BJ (cell line): ENCODE results near the gene C19orf81. TPM values are rescaled to one million over a fixed set of nuclear protein-coding genes. Genes with fewer than 3 reads are reported as not detected.

Experiments used
- CTCF ChIA-PET: fragments of 350-600 bp; formaldehyde crosslinking; extraction: SDS; loops from one replicate; lab custom pipeline; 2021; ENCODE audit warnings: antibody characterized with exemption, inconsistent platforms; lab: Yijun Ruan, JAX
- POLR2A ChIA-PET: fragments of 300-600 bp; sonication (Branson Sonifier 250); formaldehyde crosslinking; extraction: SDS; loops from one replicate; lab custom pipeline; 2021; ENCODE audit warnings: antibody characterized with exemption; lab: Charles Lee
- DNase-seq: peaks from one replicate; pipeline ENCODE4 v3.0.0-alpha.2; 2011; ENCODE audit warnings: low read depth
- H3K27me3 ChIP-seq: 2 replicates; pipeline ENCODE4 v1.6.0; 2011; ENCODE audit warnings: low read length; ENCODE audit not compliant: control insufficient read depth, insufficient read depth
- H3K36me3 ChIP-seq: 2 replicates; pipeline ENCODE4 v1.5.1; 2011; ENCODE audit warnings: low read length; ENCODE audit not compliant: control insufficient read depth, insufficient read depth
- H3K4me3 ChIP-seq: 2 replicates; pipeline ENCODE4 v1.5.1; 2011; ENCODE audit warnings: low read depth, mild to moderate bottlenecking, control low read depth, low read length
- polyA plus RNA-seq: library from polyadenylated mRNA; depleted of rRNA; stranded (reverse); fragments of >200 nt; gene quantifications from 2 replicates; pipeline ENCODE4 v1.2.3, GENCODE V29; 2011
- TF ChIP-seq, protein P1 (sequence below): IDR thresholded peaks from 2 replicates; pipeline ENCODE4 v1.5.1; 2011; ENCODE audit warnings: low read depth, mild to moderate bottlenecking, control low read depth, inconsistent platforms, low read length, moderate library complexity; ENCODE audit not compliant: insufficient read depth

Gene C19orf81
- polyA plus RNA-seq, 1 experiment = 0.47 TPM

GRCh38 chr19:50629194-50629593, 20.1 kb upstream of the C19orf81 start:
- POLR2A ChIA-PET = no interaction called here
- TF ChIP-seq, protein P1, sequence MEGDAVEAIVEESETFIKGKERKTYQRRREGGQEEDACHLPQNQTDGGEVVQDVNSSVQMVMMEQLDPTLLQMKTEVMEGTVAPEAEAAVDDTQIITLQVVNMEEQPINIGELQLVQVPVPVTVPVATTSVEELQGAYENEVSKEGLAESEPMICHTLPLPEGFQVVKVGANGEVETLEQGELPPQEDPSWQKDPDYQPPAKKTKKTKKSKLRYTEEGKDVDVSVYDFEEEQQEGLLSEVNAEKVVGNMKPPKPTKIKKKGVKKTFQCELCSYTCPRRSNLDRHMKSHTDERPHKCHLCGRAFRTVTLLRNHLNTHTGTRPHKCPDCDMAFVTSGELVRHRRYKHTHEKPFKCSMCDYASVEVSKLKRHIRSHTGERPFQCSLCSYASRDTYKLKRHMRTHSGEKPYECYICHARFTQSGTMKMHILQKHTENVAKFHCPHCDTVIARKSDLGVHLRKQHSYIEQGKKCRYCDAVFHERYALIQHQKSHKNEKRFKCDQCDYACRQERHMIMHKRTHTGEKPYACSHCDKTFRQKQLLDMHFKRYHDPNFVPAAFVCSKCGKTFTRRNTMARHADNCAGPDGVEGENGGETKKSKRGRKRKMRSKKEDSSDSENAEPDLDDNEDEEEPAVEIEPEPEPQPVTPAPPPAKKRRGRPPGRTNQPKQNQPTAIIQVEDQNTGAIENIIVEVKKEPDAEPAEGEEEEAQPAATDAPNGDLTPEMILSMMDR = no peak
- no peak for DNase-seq
- Histone ChIP-seq H3K27me3 (no peaks in the 10 kb centered on the region), H3K4me3 (no peak overlapping the region), H3K36me3 (no peaks in the 10 kb centered on the region)
- CTCF ChIA-PET = no interaction called here

DNA sequence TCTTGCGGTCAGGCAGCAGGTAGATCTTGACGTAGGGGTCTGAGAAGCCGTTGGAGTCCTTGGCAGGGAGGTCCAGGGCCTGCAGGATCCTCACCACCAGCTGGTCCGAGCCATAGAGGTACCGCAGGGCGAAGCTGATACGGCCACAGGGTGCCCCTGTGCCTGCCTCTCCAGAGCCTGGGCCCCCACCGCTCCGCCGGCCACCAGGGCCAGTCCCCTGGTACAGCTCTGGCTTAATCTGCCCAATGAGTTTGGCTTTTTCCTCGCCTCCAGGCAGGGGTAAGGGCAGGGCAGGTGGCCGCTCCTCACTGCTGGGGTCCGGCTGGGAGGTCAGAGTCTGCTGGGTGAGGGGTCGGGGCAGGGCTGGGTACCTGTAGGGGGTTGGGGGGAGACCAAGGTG, 19.4 kb upstream of the C19orf81 start:
- Histone ChIP-seq H3K36me3 (no peaks in the 10 kb centered on the region), H3K4me3 (no peak overlapping the region), H3K27me3 (no peaks in the 10 kb centered on the region)
- no peak for DNase-seq
- ChIA-PET CTCF (no interaction called here), POLR2A (no interaction called here)
- TF ChIP-seq, protein P1 = no peak

GRCh38 chr19:50632151-50632835, 17.0 kb upstream of the C19orf81 start:
- Histone ChIP-seq H3K27me3 (no peaks in the 10 kb centered on the region; the same call in 1 of the 2 replicates), H3K4me3 (no peak overlapping the region), H3K36me3 (no peaks in the 10 kb centered on the region)
- TF ChIP-seq, protein P1 = no peak
- ChIA-PET POLR2A (no interaction called here), CTCF (interaction anchor here (0.9 kb wide), 1 partner anchor 151 kb away, joined by 6 read pairs; no protein-coding TSS in a partner anchor)
- DNase-seq = no peak

DNA sequence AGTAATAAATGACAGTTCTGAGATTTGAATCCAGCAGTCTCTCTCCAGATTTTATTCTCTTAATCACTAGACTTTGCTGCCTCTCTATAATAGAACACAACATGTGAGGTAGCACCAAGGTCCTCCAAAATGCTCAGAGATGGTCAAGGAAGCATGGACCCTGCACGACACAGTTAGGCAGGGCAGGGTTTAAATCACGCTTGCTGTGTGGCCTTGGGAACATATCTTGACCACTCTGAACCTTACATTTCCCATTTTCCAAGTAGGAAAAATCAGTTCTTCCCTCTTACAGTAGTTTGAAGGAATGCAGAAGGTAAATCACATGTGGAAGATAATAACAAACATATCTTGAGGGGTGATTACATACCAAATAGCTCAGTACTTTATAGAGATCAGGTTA, 15.9 kb upstream of the C19orf81 start:
- Histone ChIP-seq H3K27me3 (peaks cover 3% of the 10 kb centered on the region), H3K36me3 (no peaks in the 10 kb centered on the region), H3K4me3 (no peak overlapping the region)
- no peak for DNase-seq
- POLR2A ChIA-PET = no interaction called here
- TF ChIP-seq, protein P1 = no peak
- CTCF ChIA-PET = no interaction called here

DNA sequence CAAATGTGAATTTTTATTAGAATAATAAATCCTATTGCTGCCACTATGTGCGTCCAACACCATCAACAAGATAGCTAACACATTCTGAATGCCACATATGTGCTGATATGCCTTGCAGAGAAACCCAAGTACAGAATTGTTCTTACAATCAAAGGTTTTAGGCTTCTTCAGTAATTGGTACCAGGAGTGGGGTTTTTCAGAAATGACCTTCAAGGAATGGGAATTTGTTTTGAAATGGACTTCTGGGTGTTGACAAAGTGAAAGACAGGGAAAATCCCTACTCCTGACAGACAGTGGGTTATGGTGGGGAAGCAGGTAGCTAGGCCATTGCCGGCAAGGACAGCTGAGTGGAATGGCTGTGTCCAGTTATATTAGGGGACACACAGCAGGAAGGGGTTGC, 15.3 kb upstream of the C19orf81 start:
- no peaks in the 10 kb centered on the region for H3K36me3 ChIP-seq
- no peak overlapping the region for H3K4me3 ChIP-seq
- POLR2A ChIA-PET = no interaction called here
- CTCF ChIA-PET = no interaction called here
- peaks cover 6% of the 10 kb centered on the region for H3K27me3 ChIP-seq
- TF ChIP-seq, protein P1 = no peak
- DNase-seq = no peak
